Calu3 (cell line): ENCODE measurements around the gene FAM135A. TPM values are rescaled to one million over a fixed set of nuclear protein-coding genes. Genes with fewer than 3 reads are reported as not detected.
A peak's percentile ranks its signal among the peaks of the same experiment; 100 is the strongest.

Experiments used
- BruUV-seq: library from RNA; stranded (reverse); fragments of 400-500 nt; replicated peaks from 2 replicates; lab custom pipeline; 2021; lab: Mats Ljungman, UMichigan
- CTCF ChIA-PET: fragments of 300-600 bp; sonication (Branson Sonifier 250); formaldehyde crosslinking; loops from one replicate; lab custom pipeline; 2022; ENCODE audit warnings: antibody characterized with exemption; lab: Charles Lee
- DNase-seq: peaks from one replicate; pipeline ENCODE4 v3.0.0; 2022
- H3K27ac Mint-ChIP-seq: one replicate; pipeline ENCODE4 v1.8.0; 2022; ENCODE audit warnings: mixed read lengths; ENCODE audit not compliant: unreplicated experiment
- H3K27me3 Mint-ChIP-seq: one replicate; pipeline ENCODE4 v1.8.0; 2022; ENCODE audit warnings: mixed read lengths; ENCODE audit not compliant: unreplicated experiment
- H3K36me3 Mint-ChIP-seq: one replicate; pipeline ENCODE4 v1.8.0; 2022; ENCODE audit warnings: mild to moderate bottlenecking, moderate library complexity, mixed read lengths; ENCODE audit not compliant: insufficient read depth, unreplicated experiment
- H3K4me1 Mint-ChIP-seq: one replicate; pipeline ENCODE4 v1.8.0; 2022; ENCODE audit warnings: mild to moderate bottlenecking, low read depth, mixed read lengths; ENCODE audit not compliant: unreplicated experiment
- H3K4me3 Mint-ChIP-seq: one replicate; pipeline ENCODE4 v1.8.0; 2022; ENCODE audit warnings: mild to moderate bottlenecking, low read depth, moderate library complexity, mixed read lengths; ENCODE audit not compliant: unreplicated experiment
- H3K9me3 Mint-ChIP-seq: one replicate; pipeline ENCODE4 v1.8.0; 2022; ENCODE audit warnings: low read depth, mixed read lengths; ENCODE audit not compliant: unreplicated experiment
- CTCF ChIP-seq: fragments of 200-600 bp; IDR thresholded peaks from one replicate; pipeline ENCODE4 v1.8.0; 2022; ENCODE audit warnings: antibody characterized with exemption; ENCODE audit not compliant: unreplicated experiment
- intact Hi-C: fragments of 100-400 bp; cut with micrococcal nuclease; formaldehyde crosslinking; loops from one replicate; pipeline ENCODE4 v1.10.0; 2022; ENCODE audit not compliant: unreplicated experiment
- total RNA-seq: library from RNA; stranded (reverse); gene quantifications from 2 replicates; pipeline ENCODE4 v1.2.3, GENCODE V29; 2022

FAM135A gene
- total RNA-seq, 1 experiment from 2014 or later, result 89.2 TPM

- Mint-ChIP-seq H3K27ac (no peak overlapping the region), H3K4me1 (peaks cover 52% of the 10 kb centered on the region), H3K27me3 (no peaks in the 10 kb centered on the region), H3K9me3 (peaks cover 4% of the 10 kb centered on the region), H3K36me3 (no peaks in the 10 kb centered on the region), H3K4me3 (no peak overlapping the region)
- no peak for DNase-seq
- intact Hi-C loops, result no loop called here
- no peak for TF ChIP-seq CTCF
- CTCF ChIA-PET, result no interaction called here
- BruUV-seq, result no TSS peak
Observed at GRCh38 chr6:70376628-70377027, 36.7 kb upstream of the FAM135A start.

DNA sequence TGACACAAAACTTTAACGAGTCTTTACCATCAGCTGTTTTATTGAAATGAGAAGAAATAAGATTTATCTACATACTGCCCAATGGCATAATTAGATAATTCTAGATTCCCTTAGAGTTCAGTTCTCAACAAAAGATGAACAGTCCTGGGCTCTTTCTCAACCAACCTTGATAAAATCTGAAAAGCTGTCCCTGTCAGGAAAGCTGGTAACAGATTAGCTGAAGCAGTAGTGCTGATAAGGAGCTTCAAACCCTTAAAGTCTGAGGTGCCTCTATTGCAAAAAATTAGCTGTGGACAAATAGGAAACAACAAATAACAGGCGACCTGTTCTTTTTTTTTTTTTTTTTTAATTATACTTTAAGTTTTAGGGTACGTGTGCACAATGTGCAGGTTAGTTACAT, 35.9 kb upstream of the FAM135A start:
- no peaks in the 10 kb centered on the region for H3K36me3 Mint-ChIP-seq
- intact Hi-C loops, result no loop called here
- H3K27me3 Mint-ChIP-seq, result no peaks in the 10 kb centered on the region
- no peak overlapping the region for H3K27ac Mint-ChIP-seq
- TF ChIP-seq CTCF, result no peak
- no peak for DNase-seq
- CTCF ChIA-PET, result interaction anchor here (0.6 kb wide), 2 partner anchors 21 to 954 kb away, joined by 3 to 4 read pairs; no protein-coding TSS in a partner anchor
- no TSS peak for BruUV-seq
- no peak overlapping the region for H3K4me3 Mint-ChIP-seq
- peaks cover 52% of the 10 kb centered on the region for H3K4me1 Mint-ChIP-seq
- peaks cover 4% of the 10 kb centered on the region for H3K9me3 Mint-ChIP-seq

DNA sequence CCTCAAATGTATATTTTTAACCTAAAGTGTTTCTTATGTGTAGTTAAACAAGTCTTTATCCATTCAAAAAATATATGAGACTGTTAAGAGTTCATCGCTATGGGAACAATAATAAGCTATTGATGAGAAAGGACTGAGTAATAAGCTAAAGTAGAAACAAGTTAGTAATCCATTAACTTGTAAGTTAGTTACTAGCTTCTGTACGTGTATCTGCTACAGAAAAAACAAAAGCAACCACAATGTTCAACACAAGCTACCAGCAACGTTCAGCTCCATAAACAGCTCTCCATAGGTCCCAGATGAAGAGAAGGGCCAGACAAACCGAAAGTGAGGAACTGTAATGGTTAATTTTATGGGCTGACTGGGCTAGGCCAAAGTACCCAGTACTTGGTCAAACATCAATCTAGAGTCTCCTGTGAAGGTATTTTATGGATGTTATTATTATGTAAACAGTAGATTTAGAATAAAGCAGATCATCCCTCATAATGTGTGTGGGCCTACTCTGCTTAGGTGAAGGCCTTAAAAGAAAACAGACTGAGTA, 33.8 kb upstream of the FAM135A start:
- Mint-ChIP-seq H3K27me3 (no peaks in the 10 kb centered on the region), H3K4me1 (peaks cover 47% of the 10 kb centered on the region), H3K4me3 (peak overlapping the region; percentile 54), H3K9me3 (peaks cover 4% of the 10 kb centered on the region), H3K36me3 (no peaks in the 10 kb centered on the region), H3K27ac (peak overlapping the region; percentile 43)
- DNase-seq, result no peak
- TF ChIP-seq CTCF, result no peak
- intact Hi-C loops, result loop anchor here (2.0 kb wide), 1 partner anchor 19 kb away; no protein-coding TSS in a partner anchor
- CTCF ChIA-PET, result interaction anchor here (0.6 to 1.9 kb wide), 8 partner anchors 8 to 633 kb away, joined by 3 to 12 read pairs (median 6); partner anchors contain the start of gene FAM135A
- no TSS peak for BruUV-seq

GRCh38 chr6:70380252-70380651, 33.1 kb upstream of the FAM135A start:
- Mint-ChIP-seq H3K27me3 (no peaks in the 10 kb centered on the region), H3K4me1 (peaks cover 40% of the 10 kb centered on the region), H3K36me3 (no peaks in the 10 kb centered on the region), H3K27ac (peak overlapping the region; percentile 43), H3K9me3 (peaks cover 4% of the 10 kb centered on the region), H3K4me3 (peak overlapping the region; percentile 54)
- TF ChIP-seq CTCF, result no peak
- DNase-seq, result no peak
- CTCF ChIA-PET, result interaction anchor here (0.6 to 1.9 kb wide), 7 partner anchors 9 to 505 kb away, joined by 3 to 12 read pairs (median 6); partner anchors contain the start of gene FAM135A
- BruUV-seq, result no TSS peak
- intact Hi-C loops, result no loop called here
